ENCODE measurements around the gene CD164L2.

The CD164L2 gene

DNA sequence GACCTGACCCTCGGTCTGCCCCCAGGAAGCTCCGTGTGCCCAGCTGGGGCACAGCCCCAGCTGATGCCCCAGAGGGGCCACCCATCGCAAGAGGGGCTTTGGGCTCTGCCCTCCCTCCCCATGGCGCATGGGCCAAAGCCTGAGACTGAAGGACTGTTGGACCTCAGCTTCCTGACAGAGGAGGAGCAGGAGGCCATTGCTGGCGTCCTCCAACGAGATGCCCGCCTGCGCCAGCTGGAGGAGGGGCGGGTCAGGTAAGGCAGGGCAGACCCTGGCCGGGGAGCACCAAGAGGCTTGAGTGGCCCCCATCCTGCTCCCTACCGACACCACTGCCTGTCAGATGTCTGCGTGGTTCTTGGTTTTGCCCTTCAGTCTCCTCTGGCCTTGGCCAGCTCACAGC, 37.9 kb downstream of the CD164L2 start:
- TF ChIP-seq EZH2phosphoT487 (conservative IDR thresholded peaks at IDR 0.05; ENCODE audit: low read length) (no peak), CTCF (IDR thresholded peaks at IDR 0.05; ENCODE audit: insufficient read depth, low read length, poor library complexity, severe bottlenecking) (no peak)
- Histone ChIP-seq H3K36me3 (ENCODE audit: low read length) (no peaks in the 10 kb centered on the region), H3K9me3 (ENCODE audit: insufficient read depth, low read length) (no peaks in the 10 kb centered on the region), H3K4me2 (ENCODE audit: low read depth, low read length, poor library complexity, severe bottlenecking) (no peak overlapping the region), H3F3A (ENCODE audit: insufficient read depth) (peaks cover 21% of the 10 kb centered on the region), H3K27ac (ENCODE audit: low read depth, low read length) (no peak overlapping the region), H2AFZ (ENCODE audit: low read depth, low read length, severe bottlenecking) (no peak overlapping the region), H3K79me2 (ENCODE audit: insufficient read depth, low read length) (peaks cover 5% of the 10 kb centered on the region; the same call in 1 of the 2 replicates), H3K4me3 (ENCODE audit: insufficient read depth, low read length, poor library complexity, severe bottlenecking) (no peak overlapping the region), H3K27me3 (ENCODE audit: low read length) (no peaks in the 10 kb centered on the region), H3K9me2 (replicated peaks; ENCODE audit: insufficient read depth, low read length) (no peaks in the 10 kb centered on the region), H3K9ac (ENCODE audit: low read length) (no peak overlapping the region), H4K20me1 (ENCODE audit: low read depth, low read length) (no peaks in the 10 kb centered on the region)

- Histone ChIP-seq H3K9me3 (ENCODE audit: insufficient read depth, low read length) (no peaks in the 10 kb centered on the region), H3K27me3 (ENCODE audit: low read length) (no peaks in the 10 kb centered on the region), H3K27ac (ENCODE audit: low read depth, low read length) (peak overlapping the region; percentile 91), H3K9ac (ENCODE audit: low read length) (peak overlapping the region; percentile 95), H3K79me2 (ENCODE audit: insufficient read depth, low read length) (peaks cover 5% of the 10 kb centered on the region; the same call in 1 of the 2 replicates), H3K4me2 (ENCODE audit: low read depth, low read length, poor library complexity, severe bottlenecking) (peak overlapping the region; percentile 95), H4K20me1 (ENCODE audit: low read depth, low read length) (no peaks in the 10 kb centered on the region), H2AFZ (ENCODE audit: low read depth, low read length, severe bottlenecking) (peak overlapping the region; percentile 35), H3K9me2 (replicated peaks; ENCODE audit: insufficient read depth, low read length) (no peaks in the 10 kb centered on the region), H3K36me3 (ENCODE audit: low read length) (no peaks in the 10 kb centered on the region), H3F3A (ENCODE audit: insufficient read depth) (peaks cover 21% of the 10 kb centered on the region), H3K4me3 (ENCODE audit: insufficient read depth, low read length, poor library complexity, severe bottlenecking) (peak overlapping the region; percentile 95)
- TF ChIP-seq CTCF (IDR thresholded peaks at IDR 0.05; ENCODE audit: insufficient read depth, low read length, poor library complexity, severe bottlenecking) (no peak), EZH2phosphoT487 (conservative IDR thresholded peaks at IDR 0.05; ENCODE audit: low read length) (no peak)
These were observed 39.5 kb downstream of the CD164L2 start for GRCh38 chr1:27343639-27344025.

DNA sequence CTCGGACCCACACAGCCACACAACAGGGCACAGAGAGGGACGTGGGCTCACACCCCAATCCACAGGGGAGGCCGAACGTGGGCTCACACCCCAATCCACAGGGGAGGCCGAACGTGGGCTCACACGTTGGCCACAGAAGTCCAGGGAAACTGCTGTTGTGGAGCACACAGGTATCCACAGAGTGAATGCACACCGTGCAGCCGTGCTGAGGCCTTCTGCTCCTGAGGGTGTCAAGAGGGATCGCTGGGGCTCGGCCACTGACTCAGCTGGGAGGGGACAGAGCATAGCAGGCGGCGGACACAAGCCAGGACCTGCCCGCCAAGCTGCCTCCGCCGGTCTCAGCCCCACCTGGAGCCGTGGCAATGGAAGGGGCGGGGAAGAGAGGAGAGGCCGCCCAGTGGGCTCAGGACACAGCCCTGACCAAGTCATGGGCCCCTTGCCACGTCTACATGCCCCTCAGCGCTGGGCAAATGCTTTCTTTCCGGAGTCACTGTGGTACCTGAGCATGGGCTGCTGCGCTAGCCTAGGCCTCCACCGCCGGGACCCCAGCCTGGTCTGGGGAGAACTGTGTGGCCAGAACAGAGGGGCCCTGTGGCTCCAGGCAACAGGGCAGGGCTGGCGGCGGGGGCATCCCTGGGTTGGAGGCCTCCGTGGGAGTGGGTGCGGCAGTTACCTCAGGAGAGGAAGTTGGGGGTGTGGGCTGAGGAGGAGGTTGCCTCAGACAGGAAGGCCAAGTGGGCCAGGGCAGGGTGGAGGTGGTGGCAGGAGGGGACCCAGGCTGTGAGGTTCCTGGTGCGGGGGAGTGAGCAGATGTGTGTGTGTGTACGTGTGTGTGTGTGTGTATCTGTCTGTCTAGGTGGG, 40.1 kb downstream of the CD164L2 start:
- Histone ChIP-seq H3K27ac (ENCODE audit: low read depth, low read length) (peak overlapping the region; percentile 91), H3K27me3 (ENCODE audit: low read length) (no peaks in the 10 kb centered on the region), H3K4me2 (ENCODE audit: low read depth, low read length, poor library complexity, severe bottlenecking) (peak overlapping the region; percentile 95), H3K9me2 (replicated peaks; ENCODE audit: insufficient read depth, low read length) (no peaks in the 10 kb centered on the region), H3K79me2 (ENCODE audit: insufficient read depth, low read length) (peaks cover 5% of the 10 kb centered on the region; the same call in 1 of the 2 replicates), H3F3A (ENCODE audit: insufficient read depth) (peaks cover 21% of the 10 kb centered on the region), H2AFZ (ENCODE audit: low read depth, low read length, severe bottlenecking) (peak overlapping the region; percentile 35), H3K9ac (ENCODE audit: low read length) (peak overlapping the region; percentile 95), H3K9me3 (ENCODE audit: insufficient read depth, low read length) (no peaks in the 10 kb centered on the region), H4K20me1 (ENCODE audit: low read depth, low read length) (no peaks in the 10 kb centered on the region), H3K36me3 (ENCODE audit: low read length) (no peaks in the 10 kb centered on the region), H3K4me3 (ENCODE audit: insufficient read depth, low read length, poor library complexity, severe bottlenecking) (peak overlapping the region; percentile 95)
- TF ChIP-seq EZH2phosphoT487 (conservative IDR thresholded peaks at IDR 0.05; ENCODE audit: low read length) (no peak), CTCF (IDR thresholded peaks at IDR 0.05; ENCODE audit: insufficient read depth, low read length, poor library complexity, severe bottlenecking) (no peak)

All from SU-DHL-6 (cell line).